ENCODE data around the gene FOSL2. TPM values are rescaled to one million over a fixed set of nuclear protein-coding genes. Genes with fewer than 3 reads are reported as not detected.

Gene FOSL2
- total and polyA plus RNA-seq, 3 donors from 2014 or later, result 14.1 to 39.7 (median 24.3) TPM

- Histone ChIP-seq H3K27ac (no peak overlapping the region), H3K27me3 (no peaks in the 10 kb centered on the region), H3K4me3 (no peak overlapping the region), H3K4me1 (peaks cover 25% of the 10 kb centered on the region), H3K9me3 (no peaks in the 10 kb centered on the region), H3K36me3 (ENCODE audit: low read depth, missing control alignments) (no peaks in the 10 kb centered on the region)
- TF ChIP-seq POLR2A (IDR thresholded peaks at IDR 0.05) (no peak), CTCF (IDR thresholded peaks at IDR 0.05) (no peak)
- intact Hi-C loops (cut with DNase I; ENCODE audit: low total_unique reads), result no loop called here
- DNase-seq, result no peak
- 79 to 88% methylated on average over 1 of the region's 1 CpG for WGBS, 2 donors
These were observed 8.3 kb downstream of the FOSL2 start for GRCh38 chr2:28400921-28401320.

- no peaks in the 10 kb centered on the region for H3K9me3 ChIP-seq
- DNase-seq, result no peak
- no peaks in the 10 kb centered on the region for H3K36me3 ChIP-seq (ENCODE audit: low read depth, missing control alignments)
- no peaks in the 10 kb centered on the region for H3K27me3 ChIP-seq
- intact Hi-C loops (cut with DNase I; ENCODE audit: low total_unique reads), result no loop called here
- H3K4me3 ChIP-seq, result no peak overlapping the region
- 74 to 80% methylated on average over 4 of the region's 4 CpGs for WGBS, 2 donors
- H3K4me1 ChIP-seq, result peaks cover 27% of the 10 kb centered on the region
- H3K27ac ChIP-seq, result no peak overlapping the region
- TF ChIP-seq CTCF (IDR thresholded peaks at IDR 0.05) (no peak), POLR2A (IDR thresholded peaks at IDR 0.05) (no peak)
These were observed 8.8 kb downstream of the FOSL2 start for GRCh38 chr2:28401411-28401810.

GRCh38 chr2:28401948-28402550 lies 9.4 kb downstream of the FOSL2 start:
- H3K9me3 ChIP-seq, result no peaks in the 10 kb centered on the region
- WGBS, 2 donors, result 93 to 96% methylated on average over 6 of the region's 6 CpGs
- no peak for DNase-seq
- no peak overlapping the region for H3K4me3 ChIP-seq
- peaks cover 28% of the 10 kb centered on the region for H3K4me1 ChIP-seq
- intact Hi-C loops (cut with DNase I; ENCODE audit: low total_unique reads), result no loop called here
- no peak overlapping the region for H3K27ac ChIP-seq
- no peaks in the 10 kb centered on the region for H3K36me3 ChIP-seq (ENCODE audit: low read depth, missing control alignments)
- no peaks in the 10 kb centered on the region for H3K27me3 ChIP-seq
- no peak for TF ChIP-seq POLR2A (IDR thresholded peaks at IDR 0.05)
- TF ChIP-seq CTCF (IDR thresholded peaks at IDR 0.05), result no peak

- peaks cover 20% of the 10 kb centered on the region for H3K4me1 ChIP-seq
- no peaks in the 10 kb centered on the region for H3K27me3 ChIP-seq
- H3K27ac ChIP-seq, result no peak overlapping the region
- TF ChIP-seq CTCF (IDR thresholded peaks at IDR 0.05), result no peak
- no peak for TF ChIP-seq POLR2A (IDR thresholded peaks at IDR 0.05)
- H3K9me3 ChIP-seq, result no peaks in the 10 kb centered on the region
- H3K36me3 ChIP-seq (ENCODE audit: low read depth, missing control alignments), result no peaks in the 10 kb centered on the region
- no peak for DNase-seq
- WGBS, 2 donors, result 70 to 71% methylated on average over 4 to 7 of the region's 7 CpGs
- H3K4me3 ChIP-seq, result no peak overlapping the region
- intact Hi-C loops (cut with DNase I; ENCODE audit: low total_unique reads), result no loop called here
These were observed 10.8 kb downstream of the FOSL2 start for GRCh38 chr2:28403370-28403956.

- no peak for TF ChIP-seq CTCF (IDR thresholded peaks at IDR 0.05)
- no peak for TF ChIP-seq POLR2A (IDR thresholded peaks at IDR 0.05)
- intact Hi-C loops (cut with DNase I; ENCODE audit: low total_unique reads), result no loop called here
- peaks cover 13% of the 10 kb centered on the region for H3K4me1 ChIP-seq
- no peak overlapping the region for H3K4me3 ChIP-seq
- no peak overlapping the region for H3K27ac ChIP-seq
- WGBS, 2 donors, result 93 to 94% methylated on average over 11 of the region's 11 CpGs
- no peaks in the 10 kb centered on the region for H3K9me3 ChIP-seq
- no peaks in the 10 kb centered on the region for H3K27me3 ChIP-seq
- no peaks in the 10 kb centered on the region for H3K36me3 ChIP-seq (ENCODE audit: low read depth, missing control alignments)
- no peak for DNase-seq
These were observed 11.4 kb downstream of the FOSL2 start for GRCh38 chr2:28404086-28404485.
